ENCODE data around the gene GNL3. TPM values are rescaled to one million over a fixed set of nuclear protein-coding genes. Genes with fewer than 3 reads are reported as not detected.

Gene GNL3
- total RNA-seq, 2 experiments from 2014 or later: 66.8 to 67.5 TPM

DNA sequence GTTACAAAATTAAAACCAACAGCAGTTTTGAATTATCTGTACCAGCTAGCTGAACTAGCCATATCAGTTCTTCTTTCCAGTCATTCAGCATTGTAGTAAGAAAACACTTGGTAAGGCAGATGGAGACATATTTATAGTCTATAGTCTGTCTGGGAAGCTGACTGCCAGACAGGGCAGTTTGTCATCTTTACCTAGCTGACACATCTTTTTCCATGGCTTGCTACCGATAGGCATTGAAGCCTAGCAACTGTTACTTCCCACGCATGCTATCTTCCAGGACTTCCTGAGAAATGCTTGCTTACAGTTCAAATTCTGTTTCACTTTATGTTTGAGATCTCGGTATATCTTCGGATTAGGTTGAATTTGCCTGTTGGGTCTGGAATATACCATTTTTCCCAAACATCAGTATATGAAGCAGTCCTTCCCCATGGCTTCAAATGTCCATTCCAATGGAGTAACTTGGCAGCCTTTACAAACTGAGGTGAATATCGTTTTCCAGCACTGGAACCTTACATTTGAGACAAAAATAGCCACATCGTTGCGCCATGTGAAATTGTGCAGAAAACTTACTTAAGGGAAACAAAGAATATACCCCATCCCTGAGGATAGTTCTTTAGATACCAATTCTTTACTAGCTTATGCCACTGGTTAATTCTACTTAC is 8.8 kb downstream of the GNL3 start:
- Mint-ChIP-seq H3K4me1 (peaks cover 26% of the 10 kb centered on the region), H3K9me3 (no peaks in the 10 kb centered on the region), H3K27me3 (no peaks in the 10 kb centered on the region), H3K36me3 (ENCODE audit: low read depth) (peaks cover 73% of the 10 kb centered on the region), H3K27ac (no peak overlapping the region), H3K4me3 (no peak overlapping the region)
- CTCF ChIA-PET: interaction anchor here (0.6 to 1.0 kb wide), 2 partner anchors 21 to 415 kb away, joined by 3 read pairs; no protein-coding TSS in a partner anchor
- DNase-seq: no peak
- POLR2A ChIA-PET: interaction anchor here (1.7 to 3.8 kb wide), 2 partner anchors 8 to 11 kb away, joined by 5 to 24 read pairs; partner anchors contain the start of genes GLT8D1 and SPCS1

DNA sequence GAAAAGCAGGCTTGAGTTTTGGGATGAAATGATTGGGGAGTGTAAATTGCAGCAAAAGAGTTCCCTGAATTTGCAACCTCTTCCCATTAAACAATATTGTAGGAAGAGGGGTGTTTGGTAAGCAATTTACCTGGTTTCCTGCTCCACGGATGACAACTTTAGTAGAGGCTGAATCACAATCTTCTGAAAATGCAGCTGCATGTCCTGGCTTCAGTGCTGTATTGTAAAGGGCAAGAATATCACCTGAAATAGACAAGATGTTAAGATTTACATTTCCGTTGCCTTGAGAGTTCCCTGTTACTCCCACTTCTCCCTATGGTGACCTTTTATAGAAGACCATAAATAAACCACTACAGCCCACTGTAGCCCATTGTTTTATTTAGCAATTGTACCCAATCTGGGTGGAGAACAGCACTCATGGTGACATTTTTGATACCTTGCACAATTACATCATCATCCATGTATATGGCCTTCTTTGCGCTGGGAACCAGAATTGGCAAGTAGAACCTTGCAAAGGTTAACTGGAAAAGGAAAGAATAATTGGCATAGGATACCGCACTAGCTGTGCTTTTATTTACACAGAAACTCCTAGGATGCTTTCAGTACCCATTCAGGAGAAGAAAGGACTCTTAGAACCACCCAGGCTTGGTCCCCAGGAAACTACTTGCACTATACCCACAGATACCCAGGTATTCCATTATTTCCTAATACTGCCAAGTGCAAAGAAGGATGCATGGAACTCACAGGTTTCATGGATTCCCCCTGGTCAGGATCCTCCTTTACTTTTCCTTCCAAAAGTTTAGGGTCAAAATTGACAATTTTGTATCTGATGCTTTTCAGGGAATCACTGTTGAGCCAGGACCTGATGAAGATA is 10.2 kb downstream of the GNL3 start:
- no peaks in the 10 kb centered on the region for H3K9me3 Mint-ChIP-seq
- ChIA-PET POLR2A (interaction anchor here (0.8 to 1.9 kb wide), 4 partner anchors 8 to 10 kb away, joined by 3 to 18 read pairs (median 8); partner anchors contain the start of genes GLT8D1 and SPCS1), CTCF (interaction anchor here (1.7 kb wide), 1 partner anchor 8 kb away, joined by 6 read pairs; no protein-coding TSS in a partner anchor)
- no peak overlapping the region for H3K27ac Mint-ChIP-seq
- no peak for DNase-seq
- peaks cover 19% of the 10 kb centered on the region for H3K4me1 Mint-ChIP-seq
- no peak overlapping the region for H3K4me3 Mint-ChIP-seq
- H3K36me3 Mint-ChIP-seq (ENCODE audit: low read depth): peaks cover 65% of the 10 kb centered on the region
- no peaks in the 10 kb centered on the region for H3K27me3 Mint-ChIP-seq

DNA sequence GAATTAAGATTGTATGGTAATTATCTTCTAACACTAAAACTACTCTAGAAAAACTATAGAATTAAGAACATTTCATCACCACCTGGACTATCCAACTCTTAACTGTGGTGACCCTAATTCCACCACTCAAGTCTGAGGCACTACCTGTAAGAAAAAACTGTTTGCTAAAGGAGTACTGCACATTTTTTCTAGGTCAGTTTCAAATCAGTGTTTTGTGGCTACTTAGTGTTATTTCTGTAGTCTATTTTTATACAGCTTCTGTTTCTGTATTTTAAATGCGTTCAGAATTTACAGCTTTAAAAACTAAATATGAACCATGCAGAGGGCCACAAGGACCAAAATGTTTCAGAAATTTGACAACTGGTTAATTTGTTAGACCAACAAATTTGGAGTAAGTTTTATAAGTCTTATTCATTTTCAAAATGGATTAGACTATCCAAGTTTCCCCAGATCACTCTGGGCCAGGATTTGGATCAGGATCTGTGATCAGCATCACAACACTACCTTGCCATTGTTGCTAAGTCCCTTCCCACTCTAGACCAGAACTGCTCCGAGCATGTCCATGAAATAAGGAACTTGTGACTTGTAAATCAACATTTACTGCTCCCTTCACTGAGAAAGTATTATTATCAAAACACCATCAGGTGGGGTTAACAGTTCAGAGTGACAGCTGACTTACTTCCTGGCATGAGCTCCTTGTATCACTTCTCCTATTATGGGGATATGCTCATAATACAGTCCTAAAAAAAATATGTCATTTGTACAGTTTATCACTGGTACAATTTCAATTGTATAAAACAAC is 11.2 kb downstream of the GNL3 start:
- Mint-ChIP-seq H3K36me3 (ENCODE audit: low read depth) (peaks cover 59% of the 10 kb centered on the region), H3K27me3 (no peaks in the 10 kb centered on the region), H3K9me3 (no peaks in the 10 kb centered on the region), H3K4me3 (no peak overlapping the region), H3K27ac (peak overlapping the region; percentile 60), H3K4me1 (peaks cover 17% of the 10 kb centered on the region)
- CTCF ChIA-PET: interaction anchor here (1.7 kb wide), 1 partner anchor 9 kb away, joined by 6 read pairs; no protein-coding TSS in a partner anchor
- POLR2A ChIA-PET: interaction anchor here (0.9 to 1.9 kb wide), 5 partner anchors 9 to 349 kb away, joined by 4 to 18 read pairs (median 5); partner anchors contain the start of genes GLT8D1, SFMBT1 and SPCS1
- DNase-seq: no peak

DNA sequence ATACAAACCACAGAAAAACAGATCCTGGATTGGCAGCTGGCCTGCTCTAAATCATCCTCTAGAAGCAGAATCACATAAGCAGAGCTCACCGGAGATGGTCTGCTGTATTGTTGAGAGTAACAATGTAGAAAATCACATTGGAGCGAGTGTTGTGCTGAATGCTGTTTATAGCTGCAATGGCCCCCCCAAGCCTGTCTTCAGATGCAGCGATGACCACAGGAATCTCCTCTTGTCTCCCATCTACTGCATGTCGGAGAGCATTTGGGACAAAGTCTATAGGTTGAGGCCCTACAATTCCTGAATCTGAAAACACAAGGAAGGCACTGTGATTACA is 11.8 kb downstream of the GNL3 start:
- peak overlapping the region; percentile 60 for H3K27ac Mint-ChIP-seq
- ChIA-PET POLR2A (interaction anchor here (0.9 to 1.9 kb wide), 5 partner anchors 9 to 349 kb away, joined by 4 to 18 read pairs (median 5); partner anchors contain the start of genes GLT8D1, SFMBT1 and SPCS1), CTCF (interaction anchor here (1.7 kb wide), 1 partner anchor 10 kb away, joined by 6 read pairs; no protein-coding TSS in a partner anchor)
- no peak overlapping the region for H3K4me3 Mint-ChIP-seq
- no peaks in the 10 kb centered on the region for H3K9me3 Mint-ChIP-seq
- no peaks in the 10 kb centered on the region for H3K27me3 Mint-ChIP-seq
- H3K4me1 Mint-ChIP-seq: peaks cover 19% of the 10 kb centered on the region
- H3K36me3 Mint-ChIP-seq (ENCODE audit: low read depth): peaks cover 58% of the 10 kb centered on the region
- no peak for DNase-seq

DNA sequence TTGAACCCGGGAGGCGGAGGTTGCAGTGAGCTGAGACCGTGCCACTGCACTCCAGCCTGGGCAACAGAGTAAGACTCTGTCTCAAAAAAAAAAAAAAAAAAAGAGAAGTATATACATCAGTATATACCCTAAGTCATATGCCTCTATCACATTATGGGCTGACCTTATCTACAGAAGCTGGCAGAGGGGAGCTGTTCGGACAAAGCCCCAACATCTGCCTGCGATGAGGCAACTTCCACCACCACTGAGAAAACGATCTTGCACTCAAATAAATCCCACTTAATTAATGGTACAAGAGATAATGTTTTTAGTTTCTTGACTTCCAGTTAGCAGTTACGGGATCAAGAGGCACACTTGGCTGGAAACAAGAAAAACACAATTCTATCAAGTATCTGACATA is 17.5 kb downstream of the GNL3 start:
- Mint-ChIP-seq H3K27ac (no peak overlapping the region), H3K9me3 (no peaks in the 10 kb centered on the region), H3K4me1 (peaks cover 36% of the 10 kb centered on the region), H3K4me3 (no peak overlapping the region), H3K27me3 (no peaks in the 10 kb centered on the region), H3K36me3 (ENCODE audit: low read depth) (peaks cover 22% of the 10 kb centered on the region)
- ChIA-PET CTCF (no interaction called here), POLR2A (interaction anchor here (0.7 to 6.5 kb wide), 2 partner anchors 12 to 16 kb away, joined by 3 to 78 read pairs; partner anchors contain the start of genes GNL3 and PBRM1)
- no peak for DNase-seq

DNA sequence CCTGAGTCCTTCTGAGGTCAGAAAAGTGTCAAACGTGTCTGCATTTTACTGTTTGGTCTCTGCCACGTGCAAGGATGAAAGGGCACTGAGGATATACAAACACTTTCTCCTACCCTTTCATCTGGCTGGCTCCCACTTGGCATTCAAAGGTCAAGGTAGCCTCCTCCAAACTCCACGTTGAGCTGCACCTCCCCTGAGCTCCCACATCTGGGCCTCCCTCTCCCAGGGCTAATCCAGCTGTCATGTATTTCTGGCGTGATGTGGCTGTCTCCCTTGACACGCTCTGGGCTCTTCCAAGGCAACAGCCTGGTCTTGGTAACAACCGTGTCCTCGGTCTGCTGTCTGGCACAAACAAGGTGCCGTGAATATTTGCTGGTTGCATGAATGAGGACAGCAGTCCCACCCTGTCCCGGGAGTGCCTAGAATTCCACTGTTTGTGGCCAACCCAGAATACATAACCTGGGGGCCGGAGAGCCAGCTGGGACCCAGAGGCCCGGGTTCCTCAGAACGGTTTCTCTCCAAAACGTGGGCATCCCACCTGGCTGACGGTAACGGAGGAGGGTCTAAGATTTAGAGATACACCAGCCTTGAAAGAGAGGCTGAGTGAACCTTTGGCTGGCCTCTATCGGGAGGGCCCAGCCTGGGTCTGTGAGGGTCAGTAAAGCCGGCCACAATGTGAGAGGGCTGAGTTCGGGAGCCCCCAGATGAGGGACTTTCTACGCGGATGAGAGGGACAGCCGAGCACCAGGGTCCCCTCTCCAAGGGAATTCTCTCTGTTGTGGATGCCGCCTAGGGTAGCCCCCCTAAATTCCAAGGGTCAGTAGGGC is 19.0 kb downstream of the GNL3 start:
- ChIA-PET CTCF (interaction anchor here (0.9 to 1.1 kb wide), 2 partner anchors 18 to 140 kb away, joined by 3 to 4 read pairs; no protein-coding TSS in a partner anchor), POLR2A (interaction anchor here (0.9 to 6.5 kb wide), 10 partner anchors 8 to 1059 kb away, joined by 3 to 78 read pairs (median 6); partner anchors contain the start of genes GNL3, PBRM1 and SFMBT1)
- Mint-ChIP-seq H3K27me3 (no peaks in the 10 kb centered on the region), H3K4me3 (peak overlapping the region; percentile 95), H3K9me3 (no peaks in the 10 kb centered on the region), H3K27ac (peak overlapping the region; percentile 86), H3K4me1 (peaks cover 39% of the 10 kb centered on the region), H3K36me3 (ENCODE audit: low read depth) (peaks cover 28% of the 10 kb centered on the region)
- no peak for DNase-seq

DNA sequence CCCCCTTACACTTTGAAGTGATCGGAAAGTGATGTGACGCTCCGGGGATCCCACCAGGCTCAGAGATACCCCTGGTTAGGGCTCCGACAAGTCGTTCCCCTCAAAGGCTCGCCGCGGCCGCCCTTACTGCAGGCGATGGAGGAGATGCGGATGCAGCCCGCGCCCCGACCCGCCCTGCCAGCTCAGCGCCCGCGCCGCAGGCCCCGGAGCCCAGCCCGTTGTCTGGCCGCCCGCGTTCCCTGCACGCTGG is 19.5 kb downstream of the GNL3 start:
- no peaks in the 10 kb centered on the region for H3K27me3 Mint-ChIP-seq
- ChIA-PET POLR2A (interaction anchor here (0.9 to 6.5 kb wide), 11 partner anchors 9 to 1060 kb away, joined by 3 to 78 read pairs (median 6); partner anchors contain the start of genes GNL3, PBRM1 and SFMBT1), CTCF (interaction anchor here (0.7 to 1.1 kb wide), 3 partner anchors 19 to 187 kb away, joined by 3 to 4 read pairs (median 3); no protein-coding TSS in a partner anchor)
- no peak for DNase-seq
- no peaks in the 10 kb centered on the region for H3K9me3 Mint-ChIP-seq
- peak overlapping the region; percentile 95 for H3K4me3 Mint-ChIP-seq
- H3K36me3 Mint-ChIP-seq (ENCODE audit: low read depth): peaks cover 26% of the 10 kb centered on the region
- peak overlapping the region; percentile 86 for H3K27ac Mint-ChIP-seq
- peaks cover 39% of the 10 kb centered on the region for H3K4me1 Mint-ChIP-seq

DNA sequence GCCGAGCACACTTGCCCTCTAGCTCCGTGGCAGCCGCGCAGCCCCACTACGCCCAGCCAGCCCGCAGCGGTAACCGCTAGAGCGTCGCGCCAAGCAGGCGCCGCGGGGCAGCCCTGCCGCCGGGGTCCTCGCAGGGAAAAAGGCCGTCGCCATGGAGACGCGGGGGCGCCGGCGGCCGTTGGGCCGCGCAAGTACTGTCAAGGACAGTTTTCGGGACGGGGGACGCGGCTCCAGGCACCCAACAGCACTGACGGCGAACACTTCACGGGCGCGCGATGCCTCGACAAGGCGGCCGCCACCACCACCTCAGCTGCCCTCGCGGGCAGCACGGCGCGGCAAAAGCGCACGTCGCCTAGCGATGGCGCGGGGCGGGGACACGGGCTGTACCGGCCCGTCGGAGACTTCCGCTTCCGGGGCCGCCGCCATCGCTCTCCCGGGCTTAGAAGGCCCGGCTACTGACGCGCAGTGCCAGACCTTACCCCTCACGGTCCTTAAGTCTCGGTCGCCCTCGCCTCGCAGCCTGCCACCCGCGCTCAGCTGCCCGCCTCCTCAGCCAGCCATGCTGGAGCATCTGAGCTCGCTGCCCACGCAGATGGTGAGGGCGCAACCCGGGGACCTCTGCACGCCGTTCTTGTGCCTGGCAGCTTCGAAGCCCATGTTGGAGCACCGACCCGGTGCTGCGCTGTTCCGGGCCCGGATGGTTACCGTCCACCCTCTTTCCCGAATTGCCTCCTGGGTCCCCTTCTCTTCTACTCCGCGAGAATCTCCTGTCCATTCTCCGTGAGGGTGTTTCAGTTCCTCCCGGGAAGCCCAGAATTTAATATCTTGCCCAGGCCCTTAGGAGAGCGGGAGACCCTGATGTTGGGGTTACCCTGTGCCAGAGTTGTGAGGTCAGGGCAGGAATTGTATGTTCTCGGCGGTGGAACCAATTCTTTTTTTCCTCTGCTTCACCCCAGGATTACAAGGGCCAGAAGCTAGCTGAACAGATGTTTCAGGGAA is 20.2 kb downstream of the GNL3 start, which contains the start of the genes GLT8D1 and SPCS1:
TSS of gene GLT8D1 (minus strand) at position 104 of the 999 bp plus-strand sequence. CDS start 5,331 bp downstream, outside the sequence.
TSS of gene SPCS1 (plus strand) at position 419 of the 999 bp plus-strand sequence. CDS start at position 560, 141 bp downstream.
- no peaks in the 10 kb centered on the region for H3K9me3 Mint-ChIP-seq
- CTCF ChIA-PET: interaction anchor here (0.7 to 1.4 kb wide), 4 partner anchors 19 to 229 kb away, joined by 3 to 4 read pairs (median 4); no protein-coding TSS in a partner anchor
- H3K36me3 Mint-ChIP-seq (ENCODE audit: low read depth): peaks cover 26% of the 10 kb centered on the region
- DNase-seq: peak; percentile 86
- POLR2A ChIA-PET: interaction anchor here (0.7 to 6.5 kb wide), 12 partner anchors 9 to 1060 kb away, joined by 3 to 78 read pairs (median 5); partner anchors contain the start of genes GNL3, PBRM1 and SFMBT1
- no peaks in the 10 kb centered on the region for H3K27me3 Mint-ChIP-seq
- peaks cover 39% of the 10 kb centered on the region for H3K4me1 Mint-ChIP-seq
- peak within 1 kb of the TSS; percentile 95 for H3K4me3 Mint-ChIP-seq
- peak within 1 kb of the TSS; percentile 86 for H3K27ac Mint-ChIP-seq

DNA sequence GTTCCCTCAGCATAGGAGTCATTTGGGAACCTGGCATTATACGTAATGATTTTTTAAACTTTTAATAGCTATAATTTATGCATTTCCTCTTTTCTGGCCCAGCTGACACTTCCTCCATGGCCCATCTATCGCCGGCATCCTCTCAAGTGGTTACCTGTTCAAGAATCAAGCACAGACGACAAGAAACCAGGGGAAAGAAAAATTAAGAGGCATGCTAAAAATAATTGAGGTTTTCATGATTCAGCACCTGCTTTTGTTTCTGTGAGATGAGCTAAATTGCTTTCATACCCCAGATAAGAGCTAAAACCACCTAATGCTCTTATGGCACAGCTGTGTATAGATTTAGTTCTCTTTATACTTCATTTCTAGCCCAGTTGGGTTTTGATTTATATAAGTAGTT is 21.8 kb downstream of the GNL3 start:
- Mint-ChIP-seq H3K9me3 (no peaks in the 10 kb centered on the region), H3K27me3 (no peaks in the 10 kb centered on the region), H3K4me1 (peaks cover 35% of the 10 kb centered on the region), H3K4me3 (peak overlapping the region; percentile 95), H3K27ac (peak overlapping the region; percentile 86), H3K36me3 (ENCODE audit: low read depth) (peaks cover 26% of the 10 kb centered on the region)
- ChIA-PET CTCF (interaction anchor here (0.6 kb wide), 2 partner anchors 60 to 125 kb away, joined by 3 read pairs; no protein-coding TSS in a partner anchor), POLR2A (interaction anchor here (2.5 to 6.5 kb wide), 3 partner anchors 11 to 20 kb away, joined by 10 to 78 read pairs (median 15); partner anchors contain the start of genes GNL3 and PBRM1)
- no peak for DNase-seq

DNA sequence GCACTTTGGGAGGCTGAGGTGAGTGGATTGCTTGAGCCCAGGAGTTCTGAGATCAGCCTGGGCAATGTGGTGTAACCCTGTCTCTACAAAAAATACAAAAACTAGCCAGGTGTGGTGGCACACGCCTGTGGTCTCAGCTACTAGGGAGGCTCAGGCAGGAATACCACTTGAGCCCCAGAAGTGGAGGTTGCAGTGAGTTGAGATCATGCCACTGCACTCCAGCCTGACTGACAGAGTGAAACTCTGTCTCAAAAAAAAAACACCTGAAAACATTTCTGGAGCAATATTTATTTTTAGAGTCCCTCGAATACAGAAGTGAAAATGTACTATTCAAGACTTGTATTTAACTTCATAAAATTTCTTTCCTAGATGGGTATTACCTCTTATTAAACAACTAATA is 24.7 kb downstream of the GNL3 start:
- no peaks in the 10 kb centered on the region for H3K9me3 Mint-ChIP-seq
- ChIA-PET POLR2A (interaction anchor here (1.3 kb wide), 1 partner anchor 25 kb away, joined by 3 read pairs; no protein-coding TSS in a partner anchor), CTCF (no interaction called here)
- peaks cover 35% of the 10 kb centered on the region for H3K36me3 Mint-ChIP-seq (ENCODE audit: low read depth)
- no peak overlapping the region for H3K27ac Mint-ChIP-seq
- peaks cover 19% of the 10 kb centered on the region for H3K4me1 Mint-ChIP-seq
- H3K4me3 Mint-ChIP-seq: no peak overlapping the region
- no peaks in the 10 kb centered on the region for H3K27me3 Mint-ChIP-seq
- no peak for DNase-seq

Data from activated CD4-positive, alpha-beta memory T cell treated with anti-CD3 and anti-CD28 coated beads, Interleukin-2, amount 10 ng/mL, durations not matched to agents 7 days and 5 days (primary cell).